SW 1271 (cell line): Measurements from ENCODE around the gene XPO1.
"Not testable (repeated sequence)": the region's sequence is repeated elsewhere in the genome, so short reads cannot be mapped to it uniquely, and the experiment has no call there.

Source experiments
- DNase-seq, 2 experiments: peaks; one replicate each; lab custom pipeline; 2025; lab: John Stamatoyannopoulos, UW

Gene XPO1

DNA sequence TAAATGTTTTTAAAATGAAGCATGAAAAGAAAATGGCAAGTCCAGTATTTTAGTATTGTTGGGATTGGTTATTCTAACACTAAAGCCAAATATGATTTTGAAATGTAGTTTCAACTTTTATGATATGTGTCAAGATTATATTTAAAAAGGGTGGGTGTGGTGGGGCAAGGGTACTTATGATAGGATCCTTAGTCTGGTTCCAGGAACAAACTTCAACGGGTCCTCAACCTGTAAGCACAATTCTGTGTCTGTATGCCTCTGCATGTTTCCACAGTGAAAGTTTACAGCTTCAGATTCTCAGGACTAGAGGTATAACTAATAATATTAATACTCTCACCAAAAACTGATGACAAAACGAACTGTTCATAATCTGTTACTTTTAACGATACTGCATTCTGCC lies 73.1 kb downstream of the XPO1 start:
- no peak for DNase-seq

DNA sequence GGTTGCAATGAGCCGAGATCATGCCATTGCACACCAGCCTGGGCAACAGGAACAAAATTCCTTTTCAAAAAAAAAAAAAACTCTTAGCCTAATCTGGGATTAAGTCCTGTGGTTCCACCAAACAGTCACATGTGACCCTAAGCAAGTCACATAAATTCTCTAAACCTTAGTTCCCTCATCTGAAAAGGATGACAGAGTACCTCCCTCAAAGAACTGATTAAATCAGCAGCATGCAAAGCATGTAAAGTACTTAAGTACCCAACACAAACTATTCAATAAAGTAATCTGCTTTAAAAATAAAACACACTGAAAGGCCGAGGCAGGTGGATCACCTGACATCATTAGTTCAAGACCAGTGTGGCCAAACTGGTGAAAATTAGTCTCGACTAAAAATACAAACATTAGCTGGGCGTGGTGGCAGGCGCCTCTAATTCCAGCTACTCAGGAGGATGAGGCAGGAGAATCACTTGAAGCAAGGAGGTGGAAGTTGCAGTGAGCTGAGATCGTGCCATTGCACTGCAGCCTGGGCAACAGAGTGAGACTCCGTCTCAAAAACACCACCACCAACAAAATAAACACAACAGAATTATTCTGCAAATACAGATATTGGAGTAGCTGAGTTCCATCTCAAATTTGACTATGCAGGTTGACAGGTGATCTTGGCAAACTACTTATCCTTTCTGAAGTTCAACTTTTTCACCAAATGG lies 74.2 kb downstream of the XPO1 start:
- DNase-seq, result no peak

- DNase-seq, result no peak
Observed at GRCh38 chr2:61461404-61461803, 76.8 kb downstream of the XPO1 start.

DNA sequence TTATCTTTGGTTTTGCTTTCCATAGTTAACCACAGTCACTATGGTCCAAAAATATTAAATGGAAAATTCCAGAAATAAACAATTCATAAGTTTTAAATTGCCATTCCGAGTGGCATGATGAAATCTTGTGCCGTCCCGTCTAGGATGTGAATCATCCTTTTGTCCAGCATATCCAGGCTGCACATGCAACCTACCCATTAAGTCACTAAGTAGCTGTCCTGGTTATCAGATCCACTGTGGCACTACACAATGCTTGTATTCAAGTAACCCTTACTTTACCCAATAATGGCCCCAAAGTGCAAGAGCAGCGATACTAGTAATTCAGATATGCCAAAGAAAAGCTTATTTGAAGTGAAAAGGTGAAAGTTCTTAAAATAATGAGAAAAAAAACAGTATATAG lies 78.0 kb downstream of the XPO1 start:
- peak in 1 of 2 experiments; percentile 51 for DNase-seq

DNA sequence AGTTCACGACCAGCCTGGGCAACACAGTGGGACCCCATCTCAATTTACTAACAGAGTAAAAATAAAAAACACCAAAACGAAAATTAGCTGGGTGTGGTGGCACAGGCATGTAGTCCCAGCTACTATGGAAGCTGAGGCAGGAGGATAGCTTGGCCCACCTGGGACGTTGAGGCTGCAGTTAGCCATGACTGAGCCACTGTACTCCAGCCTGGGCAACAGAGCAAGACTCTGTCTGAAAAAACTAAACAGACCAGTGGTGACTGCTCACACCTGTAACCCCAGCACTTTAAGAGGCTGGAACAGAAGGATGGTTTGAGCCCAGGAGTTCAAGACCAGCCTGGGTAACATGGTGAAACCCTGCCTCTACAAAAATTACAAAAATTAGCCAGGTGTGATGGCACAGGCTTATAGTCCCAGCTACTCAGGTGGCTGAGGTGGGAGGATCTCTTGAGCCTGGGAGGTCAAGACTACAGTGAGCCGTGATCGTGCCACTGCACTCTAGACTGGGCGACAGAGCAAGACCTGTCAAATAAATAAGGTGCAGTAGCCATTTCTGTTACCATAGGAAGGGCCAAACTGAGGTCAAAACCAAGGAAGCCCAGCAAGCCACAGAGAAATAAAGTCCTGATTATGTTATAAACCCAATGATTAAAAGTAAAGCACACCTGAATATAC lies 81.3 kb downstream of the XPO1 start:
- DNase-seq, result no peak

GRCh38 chr2:61456070-61456745 lies 81.9 kb downstream of the XPO1 start:
- DNase-seq, result no peak

DNA sequence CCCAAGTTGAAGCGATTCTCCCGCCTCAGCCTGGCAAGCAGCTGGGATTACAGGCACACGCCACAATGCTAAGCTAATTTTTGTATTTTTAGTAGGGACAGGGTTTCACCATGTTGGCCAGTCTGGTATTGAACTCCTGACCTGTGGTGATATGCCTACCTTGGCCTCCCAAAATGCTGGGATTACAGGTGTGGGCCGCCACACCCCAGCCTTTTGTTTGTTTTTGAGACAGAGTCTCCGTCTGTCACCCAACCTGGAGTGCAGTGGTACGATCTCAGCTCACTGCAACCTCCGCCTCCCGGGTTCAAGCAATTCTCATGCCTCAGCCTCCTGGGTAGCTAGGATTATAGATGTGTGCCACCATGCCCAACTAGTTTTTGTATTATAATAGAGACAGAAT lies 83.2 kb downstream of the XPO1 start:
- DNase-seq, result not testable (repeated sequence)

DNA sequence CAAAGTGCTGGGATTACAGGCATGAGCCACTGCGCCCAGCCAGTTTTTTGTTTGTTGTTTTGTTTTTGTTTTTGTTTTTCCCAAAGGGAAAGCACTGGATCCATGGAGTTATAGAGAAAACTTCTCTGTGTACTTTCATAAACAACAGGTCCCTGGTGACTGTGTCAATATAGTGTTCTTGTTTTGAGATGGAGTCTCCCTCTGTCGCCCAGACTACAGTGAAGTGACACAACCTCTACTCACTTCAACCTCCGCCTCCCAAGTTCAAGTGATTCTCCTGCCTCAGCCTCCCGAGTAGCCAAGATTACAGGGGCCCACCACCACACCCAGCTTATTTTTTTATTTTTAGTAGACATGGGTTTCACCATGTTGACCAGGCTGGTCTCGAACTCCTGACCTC lies 83.8 kb downstream of the XPO1 start:
- DNase-seq, result no peak

- no peak for DNase-seq
Observed at GRCh38 chr2:61452392-61452791, 85.8 kb downstream of the XPO1 start.

DNA sequence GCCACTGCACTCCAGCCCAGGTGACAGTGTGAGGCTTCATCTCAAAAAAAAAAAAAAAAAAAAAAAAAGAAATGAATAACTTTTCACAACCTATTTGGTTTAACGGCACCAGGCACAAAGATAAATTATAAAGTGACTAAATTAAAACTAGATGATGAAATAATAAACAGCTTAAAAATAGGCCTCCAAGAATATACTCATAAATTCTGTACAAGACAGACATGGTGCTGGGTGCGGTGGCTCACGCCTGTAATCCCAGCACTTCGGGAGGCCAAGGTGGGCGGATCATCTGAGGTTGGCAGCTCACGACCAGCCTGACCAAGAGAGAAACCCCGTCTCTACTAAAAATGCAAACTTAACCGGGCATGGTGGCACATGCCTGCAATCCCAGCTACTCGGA lies 87.0 kb downstream of the XPO1 start:
- no peak for DNase-seq

DNA sequence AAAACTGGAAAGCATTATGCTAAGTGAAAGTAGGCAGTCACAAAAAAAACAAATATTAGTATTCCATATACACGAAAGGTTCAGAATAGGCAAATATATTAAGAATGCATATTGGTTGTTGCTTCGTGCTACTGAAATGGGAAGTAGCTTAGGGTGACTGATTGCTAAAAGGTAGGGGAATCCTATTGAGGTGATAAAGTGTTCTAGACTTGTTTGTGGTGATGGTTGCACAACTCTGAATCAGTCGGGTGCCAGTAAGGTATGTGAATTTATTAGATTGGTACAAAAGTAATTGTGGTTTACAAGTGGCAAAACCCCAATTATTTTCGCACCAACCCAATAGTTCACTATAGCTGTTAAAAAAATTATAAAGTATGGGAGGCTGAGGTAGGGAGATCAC lies 88.0 kb downstream of the XPO1 start:
- DNase-seq, result no peak

DNA sequence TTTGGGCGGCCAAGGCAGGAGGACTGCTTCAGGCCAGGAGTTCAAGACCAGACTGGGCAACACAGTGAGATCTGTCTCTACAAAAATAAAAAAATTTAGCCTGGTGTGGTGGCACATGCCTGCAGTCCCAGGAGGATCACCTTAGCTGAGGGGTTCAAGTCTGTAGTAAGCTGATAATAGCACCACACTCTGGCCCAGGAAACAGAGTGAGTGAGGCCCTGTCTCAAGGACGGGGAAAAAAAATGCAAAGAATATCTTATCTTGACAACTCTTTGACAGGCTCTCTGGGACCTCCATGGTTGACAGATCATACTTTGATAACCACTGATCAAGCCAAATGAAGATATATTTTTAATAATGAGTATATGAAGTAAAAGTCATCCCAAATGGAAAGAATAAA lies 89.9 kb downstream of the XPO1 start:
- DNase-seq, result no peak

DNA sequence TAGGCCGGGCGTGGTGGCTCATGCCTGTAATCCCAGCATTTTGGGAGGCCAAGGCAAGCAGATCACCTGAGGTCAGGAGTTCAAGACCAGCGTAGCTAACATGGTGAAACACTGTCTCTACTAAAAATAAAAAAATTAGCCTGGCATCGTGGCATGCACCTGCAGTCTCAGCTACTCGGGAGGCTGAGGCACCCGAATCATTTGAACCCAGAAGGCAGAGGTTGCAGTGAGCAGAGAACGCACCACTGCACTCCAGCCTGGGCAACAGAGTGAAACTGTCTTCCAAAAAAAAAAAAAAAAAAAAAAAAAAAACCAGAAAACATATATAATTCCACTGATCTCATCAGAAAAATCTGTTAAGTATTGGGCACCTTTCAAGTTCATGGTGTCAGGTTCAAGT lies 91.2 kb downstream of the XPO1 start:
- DNase-seq, result not testable (repeated sequence)

- DNase-seq, result no peak
Observed at GRCh38 chr2:61443342-61444041, 94.7 kb downstream of the XPO1 start.

- DNase-seq, result no peak
Observed at GRCh38 chr2:61439241-61440002, 98.7 kb downstream of the XPO1 start.

DNA sequence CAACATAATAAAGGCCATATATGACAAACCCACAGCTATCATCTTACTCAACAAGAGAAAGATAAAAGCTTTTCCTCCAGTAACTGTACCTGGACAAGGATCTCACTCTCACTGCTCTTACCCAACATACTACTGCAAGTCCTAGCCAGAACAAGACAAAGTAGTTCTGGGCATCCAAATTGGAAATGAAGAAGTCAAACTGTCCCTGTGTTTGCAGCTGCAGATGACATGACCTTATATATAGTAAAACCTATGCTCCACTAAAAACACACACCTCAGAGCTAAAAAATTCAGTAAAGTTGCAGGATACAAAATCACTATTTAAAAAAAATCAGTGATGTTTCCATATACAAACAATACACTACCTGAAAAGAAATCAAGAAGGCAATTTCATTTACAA lies 99.5 kb downstream of the XPO1 start:
- no peak for DNase-seq

DNA sequence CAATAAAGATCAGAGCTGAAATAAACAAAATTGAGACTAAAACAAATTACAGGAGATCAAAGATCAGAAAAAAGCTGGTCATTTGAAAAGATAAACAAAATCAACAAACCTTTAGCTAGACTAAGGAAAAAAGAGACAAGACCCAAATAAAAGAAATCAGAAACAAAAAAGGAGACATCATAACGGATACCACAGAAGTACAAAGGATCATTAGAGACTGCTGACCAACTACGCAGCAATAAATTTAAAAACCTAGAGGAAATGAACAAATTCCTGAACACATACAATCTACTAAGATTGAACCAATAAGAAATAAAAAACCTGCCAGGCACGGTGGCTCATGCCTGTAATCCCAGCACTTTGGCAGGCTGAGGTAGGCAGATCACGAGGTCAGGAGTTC lies 101.0 kb downstream of the XPO1 start:
- no peak for DNase-seq

DNA sequence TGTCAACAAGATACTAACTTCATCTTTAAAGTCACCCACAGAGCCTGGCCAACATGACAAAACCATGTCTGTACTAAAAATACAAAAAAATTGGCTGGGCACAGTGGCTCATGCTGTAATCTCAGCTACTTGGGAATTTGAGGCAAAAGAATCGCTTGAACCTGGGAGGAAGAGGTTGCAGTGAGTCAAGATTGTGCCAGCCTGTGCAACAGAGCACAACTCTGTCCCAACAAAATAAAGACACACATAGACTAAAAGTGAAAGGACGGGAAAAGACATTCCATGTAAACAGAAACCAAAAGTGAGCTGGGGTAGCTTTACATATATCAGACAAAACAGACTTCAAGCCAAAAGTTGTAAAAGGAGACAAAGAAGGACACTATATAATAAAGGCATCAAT lies 102.1 kb downstream of the XPO1 start:
- no peak for DNase-seq

DNA sequence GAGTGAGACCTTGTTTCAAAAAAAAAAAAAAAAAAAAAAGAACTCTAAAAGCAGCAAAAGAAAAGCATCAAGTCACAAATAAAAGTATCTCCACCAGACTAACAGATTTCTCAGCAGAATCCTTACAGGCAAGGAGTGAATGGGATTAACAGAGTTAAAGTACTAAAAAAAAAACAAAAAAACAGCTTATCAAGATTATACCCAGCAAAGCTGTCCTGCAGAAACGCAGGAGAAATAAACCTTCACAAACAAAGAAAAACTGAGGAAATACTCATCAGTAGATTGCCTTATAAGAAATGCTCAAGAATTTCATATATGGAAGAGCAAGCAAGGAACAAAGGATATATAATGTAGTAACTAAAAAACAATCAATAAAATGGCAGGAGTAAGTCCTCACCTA lies 102.9 kb downstream of the XPO1 start:
- no peak for DNase-seq

DNA sequence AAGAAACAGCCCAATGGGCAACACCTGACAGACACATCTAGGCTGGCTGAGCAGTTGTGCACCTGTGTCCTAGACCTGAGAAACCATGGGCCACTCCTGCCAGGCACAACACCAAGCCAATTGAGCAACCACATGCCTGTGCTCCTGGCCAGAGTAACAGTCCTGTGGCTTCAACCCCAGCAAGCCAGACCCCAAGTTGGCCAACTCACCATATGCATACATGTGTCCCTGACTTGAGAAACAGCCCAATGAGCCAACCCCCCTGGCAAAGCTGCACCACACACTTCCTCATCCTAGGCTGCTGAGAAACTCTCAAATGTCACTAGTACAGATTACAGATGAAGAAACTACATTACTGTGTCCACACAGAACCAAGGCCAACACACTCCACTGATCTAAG lies 103.8 kb downstream of the XPO1 start:
- DNase-seq, result no peak

DNA sequence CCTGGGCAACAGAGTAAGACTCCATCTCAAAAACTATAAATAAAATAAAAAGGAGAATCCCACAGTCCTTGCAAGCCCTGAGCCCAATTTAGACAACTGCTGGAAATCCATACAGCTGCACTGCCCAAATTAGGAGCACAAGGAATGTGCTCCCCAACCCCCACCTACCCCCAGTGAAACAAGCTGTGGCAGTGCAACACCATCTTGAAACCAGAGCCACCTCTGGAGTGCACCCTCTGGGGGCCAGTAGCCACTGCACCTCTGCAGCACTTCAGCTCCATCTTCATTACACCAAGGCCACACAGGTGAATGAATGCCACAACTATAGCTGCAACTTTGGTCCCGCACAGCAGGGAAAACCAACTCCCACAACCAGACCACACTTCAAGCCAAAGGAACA lies 104.5 kb downstream of the XPO1 start:
- no peak for DNase-seq

GRCh38 chr2:61432990-61433389 lies 105.2 kb downstream of the XPO1 start:
- DNase-seq, result no peak
